Mesenchymal stem cell (in vitro differentiated cells and primary cell): ENCODE measurements around the gene FADS1.

Source experiments
- DNase-seq: peaks from one replicate; pipeline ENCODE4 v3.0.0-alpha.2; 2013
- H2AFZ ChIP-seq: one replicate; pipeline ENCODE4 v1.6.1; 2013; ENCODE audit warnings: low read depth, mild to moderate bottlenecking, control low read depth, inconsistent platforms, low read length, moderate library complexity
- H2AK5ac ChIP-seq: 2 replicates; pipeline ENCODE4 v1.6.1; 2013; ENCODE audit warnings: low read length, moderate library complexity, mild to moderate bottlenecking, inconsistent platforms; ENCODE audit not compliant: severe bottlenecking
- H2BK120ac ChIP-seq: one replicate; pipeline ENCODE4 v1.6.1; 2013; ENCODE audit warnings: low read depth, mild to moderate bottlenecking, inconsistent platforms, low read length, moderate library complexity
- H2BK12ac ChIP-seq, 2 experiments: one replicate each; pipeline ENCODE4 v1.6.1; 2013; ENCODE audit warnings: inconsistent platforms in 2 of 2, low read length in 2 of 2, mild to moderate bottlenecking in 2 of 2, moderate library complexity in 2 of 2, control low read depth in 1 of 2
- H2BK15ac ChIP-seq: one replicate; pipeline ENCODE4 v1.6.1; 2013; ENCODE audit warnings: mild to moderate bottlenecking, low read depth, inconsistent platforms; ENCODE audit not compliant: poor library complexity, severe bottlenecking
- H2BK5ac ChIP-seq: 2 replicates; pipeline ENCODE4 v1.6.1; 2013; ENCODE audit warnings: low read depth, mild to moderate bottlenecking, low read length, control low read depth, inconsistent platforms; ENCODE audit not compliant: poor library complexity, severe bottlenecking
- H3K14ac ChIP-seq, 2 experiments: one replicate each; pipeline ENCODE4 v1.6.1; 2013; ENCODE audit warnings: inconsistent platforms in 2 of 2, low read length in 2 of 2, control low read depth in 1 of 2, mild to moderate bottlenecking in 1 of 2, moderate library complexity in 1 of 2
- H3K18ac ChIP-seq, 2 experiments: one replicate each; pipeline ENCODE4 v1.6.1; 2013; ENCODE audit warnings: inconsistent platforms in 2 of 2, low read length in 2 of 2, control low read depth in 1 of 2, low read depth in 1 of 2, mild to moderate bottlenecking in 1 of 2
- H3K23ac ChIP-seq, 2 experiments: one replicate each; pipeline ENCODE4 v1.6.1; 2013; ENCODE audit warnings: inconsistent platforms in 2 of 2, low read length in 2 of 2, mild to moderate bottlenecking in 2 of 2, moderate library complexity in 2 of 2, control low read depth in 1 of 2
- H3K27ac ChIP-seq: 2 replicates; pipeline ENCODE4 v1.5.1; 2013; ENCODE audit warnings: mild to moderate bottlenecking, moderate library complexity, low read length, control low read depth, inconsistent platforms; ENCODE audit not compliant: poor library complexity, severe bottlenecking
- H3K27me3 ChIP-seq, 2 experiments: 2 replicates each; pipeline versions ENCODE4 v1.6.1 to v1.7.0; 2013; ENCODE audit warnings: low read length in 2 of 2, mild to moderate bottlenecking in 2 of 2, moderate library complexity in 2 of 2, control low read depth in 1 of 2, inconsistent platforms in 1 of 2; ENCODE audit not compliant: control insufficient read depth in 1 of 2, insufficient read depth in 1 of 2
- H3K36me3 ChIP-seq, 2 experiments: 2 replicates each; pipeline versions ENCODE4 v1.6.1 to v1.7.0; 2013; ENCODE audit warnings: low read length in 2 of 2, control low read depth in 1 of 2, inconsistent platforms in 1 of 2, low read depth in 1 of 2, mild to moderate bottlenecking in 1 of 2; ENCODE audit not compliant: insufficient read depth in 2 of 2, control insufficient read depth in 1 of 2
- H3K4ac ChIP-seq, 2 experiments: one replicate each; pipeline ENCODE4 v1.6.1; 2013; ENCODE audit warnings: inconsistent platforms in 2 of 2, low read length in 2 of 2, mild to moderate bottlenecking in 2 of 2, moderate library complexity in 2 of 2, control low read depth in 1 of 2, low read depth in 1 of 2
- H3K4me1 ChIP-seq: 2 replicates; pipeline ENCODE4 v1.6.1; 2013; ENCODE audit warnings: low read depth, low read length, control low read depth; ENCODE audit not compliant: control insufficient read depth, insufficient read depth
- H3K4me2 ChIP-seq: 2 replicates; pipeline ENCODE4 v1.6.1; 2013; ENCODE audit warnings: low read length, mild to moderate bottlenecking, inconsistent platforms; ENCODE audit not compliant: poor library complexity, severe bottlenecking
- H3K4me3 ChIP-seq, 2 experiments: 2 replicates each; pipeline versions ENCODE4 v1.5.1 to v1.7.0; 2013; ENCODE audit warnings: low read length in 2 of 2, mild to moderate bottlenecking in 2 of 2, control low read depth in 1 of 2, low read depth in 1 of 2; ENCODE audit not compliant: insufficient read depth in 1 of 2
- H3K79me1 ChIP-seq: replicated peaks from 2 replicates; pipeline ENCODE4 v1.6.1; 2013; ENCODE audit warnings: mild to moderate bottlenecking, control low read depth, low read length, inconsistent platforms; ENCODE audit not compliant: poor library complexity, severe bottlenecking
- H3K9ac ChIP-seq: 2 replicates; pipeline ENCODE4 v1.7.0; 2013; ENCODE audit warnings: mild to moderate bottlenecking, low read length, moderate library complexity
- H3K9me3 ChIP-seq: 2 replicates; pipeline ENCODE4 v1.7.0; 2013; ENCODE audit warnings: mild to moderate bottlenecking, low read length; ENCODE audit not compliant: control insufficient read depth
- H4K8ac ChIP-seq: one replicate; pipeline ENCODE4 v1.6.1; 2013; ENCODE audit warnings: inconsistent platforms, mild to moderate bottlenecking, low read length, moderate library complexity
- H4K91ac ChIP-seq: one replicate; pipeline ENCODE4 v1.6.1; 2013; ENCODE audit warnings: mild to moderate bottlenecking, low read length, inconsistent platforms
- WGBS: methylation state at CpG from one replicate; pipeline ENCODE4 v1.1.7; 2013; ENCODE audit warnings: mixed read lengths; 5-methylcytosine and 5-hydroxymethylcytosine counted together

The FADS1 gene

GRCh38 chr11:61847914-61848581 lies 31.2 kb upstream of the FADS1 start:
- Histone ChIP-seq H3K4me2 (no peak overlapping the region), H2AFZ (no peak overlapping the region), H2BK120ac (no peak overlapping the region), H3K27ac (no peak overlapping the region), H3K9ac (no peak overlapping the region), H3K14ac (no peak overlapping the region), H3K9me3 (no peaks in the 10 kb centered on the region), H2BK5ac (no peak overlapping the region), H3K79me1 (peaks cover 23% of the 10 kb centered on the region), H3K23ac (no peak overlapping the region), H3K36me3 (peaks cover 60 to 77% of the 10 kb centered on the region in 2 experiments), H4K91ac (no peak overlapping the region), H2BK15ac (no peak overlapping the region), H3K4me3 (no peak overlapping the region), H3K27me3 (no peaks in the 10 kb centered on the region), H3K18ac (peak overlapping the region in 1 of 2 experiments; percentile 25), H4K8ac (no peak overlapping the region), H3K4ac (no peak overlapping the region), H3K4me1 (no peaks in the 10 kb centered on the region), H2AK5ac (no peak overlapping the region), H2BK12ac (no peak overlapping the region)
- DNase-seq = no peak
- WGBS = 97% methylated on average over 18 of the region's 18 CpGs

GRCh38 chr11:61846362-61847020 lies 29.7 kb upstream of the FADS1 start:
- no peak overlapping the region for H3K9ac ChIP-seq
- 92% methylated on average over 10 of the region's 10 CpGs for WGBS

GRCh38 chr11:61844909-61845565 lies 28.2 kb upstream of the FADS1 start:
- no peak overlapping the region for H2AK5ac ChIP-seq
- H2BK5ac ChIP-seq = no peak overlapping the region
- H3K14ac ChIP-seq = no peak overlapping the region
- H3K9me3 ChIP-seq = no peaks in the 10 kb centered on the region
- no peak overlapping the region for H3K23ac ChIP-seq
- no peaks in the 10 kb centered on the region for H3K4me1 ChIP-seq
- H2BK15ac ChIP-seq = no peak overlapping the region
- no peak overlapping the region for H2AFZ ChIP-seq
- no peak overlapping the region for H4K91ac ChIP-seq
- no peak overlapping the region for H3K18ac ChIP-seq
- no peak overlapping the region for H3K4me2 ChIP-seq
- peaks cover 67 to 83% of the 10 kb centered on the region in 2 experiments for H3K36me3 ChIP-seq
- DNase-seq = no peak
- no peak overlapping the region for H3K27ac ChIP-seq
- H4K8ac ChIP-seq = no peak overlapping the region
- H3K4me3 ChIP-seq = no peak overlapping the region
- H3K27me3 ChIP-seq = no peaks in the 10 kb centered on the region
- peaks cover 31% of the 10 kb centered on the region for H3K79me1 ChIP-seq
- H3K4ac ChIP-seq = no peak overlapping the region
- H3K9ac ChIP-seq = no peak overlapping the region
- no peak overlapping the region for H2BK120ac ChIP-seq
- no peak overlapping the region for H2BK12ac ChIP-seq
- WGBS = 96% methylated on average over 16 of the region's 16 CpGs

More at GRCh38 chr11:61846362-61847020, 29.7 kb upstream of the FADS1 start:
- H2BK120ac ChIP-seq = no peak overlapping the region
- H3K4ac ChIP-seq = no peak overlapping the region
- no peaks in the 10 kb centered on the region for H3K4me1 ChIP-seq
- H3K23ac ChIP-seq = no peak overlapping the region
- no peak overlapping the region for H2AFZ ChIP-seq
- no peak overlapping the region for H4K8ac ChIP-seq
- no peak overlapping the region for H2BK5ac ChIP-seq
- H4K91ac ChIP-seq = no peak overlapping the region
- no peak for DNase-seq
- H3K79me1 ChIP-seq = peaks cover 35% of the 10 kb centered on the region
- no peaks in the 10 kb centered on the region for H3K9me3 ChIP-seq
- H3K4me2 ChIP-seq = no peak overlapping the region
- no peak overlapping the region for H2AK5ac ChIP-seq
- H2BK12ac ChIP-seq = no peak overlapping the region
- H3K14ac ChIP-seq = no peak overlapping the region
- no peaks in the 10 kb centered on the region for H3K27me3 ChIP-seq
- H3K18ac ChIP-seq = no peak overlapping the region
- H3K36me3 ChIP-seq = peaks cover 67 to 79% of the 10 kb centered on the region in 2 experiments
- no peak overlapping the region for H2BK15ac ChIP-seq
- no peak overlapping the region for H3K27ac ChIP-seq
- H3K4me3 ChIP-seq = no peak overlapping the region

- H3K4me3 ChIP-seq = no peak overlapping the region
- H3K18ac ChIP-seq = no peak overlapping the region
- no peak for DNase-seq
- no peak overlapping the region for H4K8ac ChIP-seq
- no peak overlapping the region for H3K23ac ChIP-seq
- H4K91ac ChIP-seq = no peak overlapping the region
- no peak overlapping the region for H2AK5ac ChIP-seq
- no peak overlapping the region for H3K9ac ChIP-seq
- H3K14ac ChIP-seq = no peak overlapping the region
- H3K4ac ChIP-seq = peak overlapping the region in 1 of 2 experiments; percentile 13
- H3K27me3 ChIP-seq = no peaks in the 10 kb centered on the region
- H2BK5ac ChIP-seq = no peak overlapping the region
- peaks cover 2% of the 10 kb centered on the region for H3K9me3 ChIP-seq
- H3K4me1 ChIP-seq = no peaks in the 10 kb centered on the region
- H3K36me3 ChIP-seq = peaks cover 63 to 82% of the 10 kb centered on the region in 2 experiments
- no peak overlapping the region for H2AFZ ChIP-seq
- H2BK120ac ChIP-seq = no peak overlapping the region
- 97% methylated on average over 7 of the region's 7 CpGs for WGBS
- no peak overlapping the region for H3K27ac ChIP-seq
- H2BK12ac ChIP-seq = no peak overlapping the region
- peaks cover 37% of the 10 kb centered on the region for H3K79me1 ChIP-seq
- no peak overlapping the region for H3K4me2 ChIP-seq
- no peak overlapping the region for H2BK15ac ChIP-seq
Observed at GRCh38 chr11:61842528-61842820, 25.7 kb upstream of the FADS1 start.
